Activated CD4-positive, CD25-positive, alpha-beta regulatory T cell treated with anti-CD3 and anti-CD28 coated beads, Interleukin-2, amount 50 U/mL, for 16 hours (primary cell): Measurements from ENCODE around the gene PCDHGC3.

Experiments used
- DNase-seq: peaks from one replicate; pipeline ENCODE4 v3.0.0-alpha.2; 2020; ENCODE audit warnings: low read depth, low spot score

The PCDHGC3 gene

DNA sequence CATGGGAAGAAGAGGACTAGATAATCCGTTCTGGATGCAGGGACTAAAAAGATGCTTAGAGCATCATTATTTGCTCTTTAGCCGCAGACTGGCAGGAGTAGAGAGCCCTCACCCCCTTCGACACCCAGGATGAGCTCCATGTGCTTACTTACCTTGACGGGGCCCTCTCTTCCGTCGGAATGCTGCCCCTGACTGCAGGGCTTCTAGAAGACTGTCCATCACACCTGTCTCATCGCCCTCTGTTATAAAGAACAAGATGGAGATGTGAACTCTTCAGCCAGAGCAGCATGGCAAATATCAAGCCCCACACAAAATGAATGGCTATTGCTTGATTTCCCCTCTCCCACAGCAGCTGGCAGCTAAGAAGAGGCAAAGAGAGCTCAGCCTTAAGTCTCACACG lies 48.2 kb downstream of the PCDHGC3 start:
- DNase-seq: no peak

DNA sequence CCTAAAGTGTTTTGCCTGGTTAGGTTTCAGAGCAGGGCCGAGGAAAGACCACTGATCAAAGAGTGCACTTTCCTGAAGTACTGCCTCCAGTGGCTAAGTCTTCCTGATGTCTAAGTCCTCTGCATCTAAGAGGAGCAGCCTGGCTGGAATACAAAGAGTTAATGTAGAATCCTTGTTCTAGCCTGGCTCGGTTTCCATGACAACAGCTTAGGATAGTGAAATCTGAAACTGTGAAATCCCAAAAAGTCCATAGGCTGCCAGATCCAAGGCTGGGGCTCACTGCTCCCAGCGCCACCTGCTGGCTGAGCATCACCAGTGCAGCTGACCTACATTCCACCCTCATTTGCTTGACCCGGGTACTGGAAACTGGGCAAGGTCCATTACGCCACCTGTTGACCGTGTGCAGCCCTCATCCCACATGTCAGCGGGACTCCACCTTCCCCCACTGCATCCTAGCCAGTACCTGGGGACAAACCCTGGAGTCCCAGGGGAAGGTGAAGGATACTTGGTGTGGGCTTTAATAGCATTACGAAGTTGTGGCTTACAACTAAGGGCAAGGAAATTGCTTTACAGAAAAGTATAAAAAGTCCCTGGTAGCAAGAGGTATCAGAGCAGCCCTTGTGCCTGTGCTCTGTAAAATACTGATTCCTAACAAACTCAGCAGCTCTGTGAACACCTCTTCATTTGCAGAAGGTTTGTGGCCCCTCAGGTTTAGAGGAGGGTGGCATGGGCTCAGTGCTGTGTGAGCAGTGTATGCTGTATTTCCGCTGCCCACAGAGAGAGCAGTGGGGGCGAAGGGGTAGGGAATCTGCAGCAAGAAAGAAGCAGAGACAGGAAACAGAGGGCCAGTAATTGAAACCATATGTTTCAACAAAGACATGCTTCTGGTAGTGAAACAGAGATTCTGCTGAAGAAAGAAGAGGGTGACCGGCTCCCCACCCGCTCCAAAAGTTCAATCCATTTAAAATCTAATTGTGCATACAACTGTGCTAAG lies 49.1 kb downstream of the PCDHGC3 start:
- no peak for DNase-seq

DNA sequence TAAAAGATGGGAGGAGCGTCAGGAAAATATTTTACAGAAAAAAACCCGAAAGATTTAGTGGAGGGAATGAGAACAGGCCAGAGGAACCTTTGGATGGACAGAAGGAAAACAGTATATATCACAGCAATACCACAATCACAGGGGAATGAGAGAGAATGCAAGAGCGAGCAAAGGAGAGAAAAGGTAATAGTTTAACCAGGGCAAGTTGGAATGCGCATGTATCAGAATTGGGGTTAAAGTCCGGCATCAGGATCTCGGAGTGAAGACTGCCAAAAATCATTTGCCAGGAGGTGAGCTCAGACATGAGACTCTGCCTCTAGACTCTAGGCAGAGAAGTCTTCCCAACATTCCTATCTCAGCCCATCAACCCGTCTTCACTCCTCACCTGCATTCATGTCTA lies 49.9 kb downstream of the PCDHGC3 start:
- no peak for DNase-seq

- DNase-seq: no peak
Observed at GRCh38 chr5:141527426-141527825, 51.7 kb downstream of the PCDHGC3 start.
